Measurements from ENCODE around the gene ZNF502. TPM values are rescaled to one million over a fixed set of nuclear protein-coding genes. Genes with fewer than 3 reads are reported as not detected.
A peak's percentile ranks its signal among the peaks of the same experiment; 100 is the strongest.

ZNF502 gene
- total RNA-seq (2021) (2.6 to 3.6 TPM (median 3.4 TPM) in 3 replicates), Bru-seq, nascent RNA (percentile 77 among the genes with signal in this experiment)
- long read RNA-seq, experiment 1, partial matches to known transcripts = 0 of 12 reads
- long read RNA-seq, experiment 1, other reads (novel, unspliced or antisense) = 9 of 12 reads
- long read RNA-seq, experiment 2, partial matches to known transcripts = 2 of 3 reads
- long read RNA-seq, experiment 2, other reads (novel, unspliced or antisense) = 1 of 3 reads
- long read RNA-seq, experiment 3, partial matches to known transcripts = 0 of 7 reads
- long read RNA-seq, experiment 3, other reads (novel, unspliced or antisense) = 2 of 7 reads

GRCh38 chr3:44712455-44713075 is at the start of gene ZNF502:
ZNF502 (plus strand) TSS chr3:44712660; CDS start chr3:44720262, 7,602 bp downstream.
- POLR2A ChIA-PET = interaction anchor here (1.1 to 1.6 kb wide), 2 partner anchors 16 to 64 kb away, joined by 4 to 7 read pairs; partner anchors contain the start of genes ZNF35 and ZNF501
- H3K4me3 Mint-ChIP-seq = peak within 1 kb of the TSS; percentile 92
- H3K27ac Mint-ChIP-seq = peak within 1 kb of the TSS; percentile 62
- H3K27me3 Mint-ChIP-seq (ENCODE audit: low read depth) = peaks cover 37% of the 10 kb centered on the region
- peaks cover 77% of the 10 kb centered on the region for H3K9me3 Mint-ChIP-seq
- no peak for TF ChIP-seq EMX1 (CRISPR knock-in tag; IDR thresholded peaks at IDR 0.05)
- no peak for TF ChIP-seq ELF4 (CRISPR knock-in tag; IDR thresholded peaks at IDR 0.05; ENCODE audit: low read depth)
- TF ChIP-seq E2F4 (CRISPR knock-in tag; IDR thresholded peaks at IDR 0.05; ENCODE audit: borderline replicate concordance, low read depth) = 0 out of 2 replicates have a peak, but pooled peaks have one; percentile 49
- TF ChIP-seq IRF1 (CRISPR knock-in tag; IDR thresholded peaks at IDR 0.05) = no peak
- peak; percentile 76 for TF ChIP-seq MAX (CRISPR knock-in tag; IDR thresholded peaks at IDR 0.05)
- TF ChIP-seq ARID4B (CRISPR knock-in tag; IDR thresholded peaks at IDR 0.05; ENCODE audit: borderline replicate concordance) = 0 out of 2 replicates have a peak, but pooled peaks have one; percentile 38
- 0 out of 2 replicates have a peak, but pooled peaks have one; percentile 41 for TF ChIP-seq AFF4 (CRISPR knock-in tag; IDR thresholded peaks at IDR 0.05; ENCODE audit: borderline replicate concordance)
- peak; percentile 95 for TF ChIP-seq CREM (CRISPR knock-in tag; IDR thresholded peaks at IDR 0.05)
- H3K36me3 Mint-ChIP-seq = peaks cover 29% of the 10 kb centered on the region
- H3K4me1 Mint-ChIP-seq = no peaks in the 10 kb centered on the region
- CTCF ChIA-PET = interaction anchor here (0.7 to 1.0 kb wide), 2 partner anchors 9 to 17 kb away, joined by 3 to 9 read pairs; partner anchors contain the start of gene ZNF501
- peak; percentile 79 for DNase-seq (ENCODE audit: low spot score)
- ATAC-seq = peak; percentile 97

GRCh38 chr3:44665173-44665572 is 47.3 kb upstream of the ZNF502 start:
- Mint-ChIP-seq H3K4me1 (no peaks in the 10 kb centered on the region), H3K27me3 (ENCODE audit: low read depth) (no peaks in the 10 kb centered on the region), H3K4me3 (no peak overlapping the region), H3K9me3 (peaks cover 7% of the 10 kb centered on the region), H3K36me3 (peaks cover 13% of the 10 kb centered on the region), H3K27ac (no peak overlapping the region)
- ATAC-seq (no peak), DNase-seq (ENCODE audit: low spot score) (no peak)
- POLR2A ChIA-PET = interaction anchor here (0.6 kb wide), 1 partner anchor 147 kb away, joined by 10 read pairs; no protein-coding TSS in a partner anchor
- CTCF ChIA-PET = no interaction called here
- TF ChIP-seq ZNF281 (CRISPR knock-in tag; IDR thresholded peaks at IDR 0.05) = no peak
- no peak for TF ChIP-seq MYBL2 (CRISPR knock-in tag; IDR thresholded peaks at IDR 0.05)
- no peak for TF ChIP-seq AFF4 (CRISPR knock-in tag; IDR thresholded peaks at IDR 0.05; ENCODE audit: borderline replicate concordance)
- TF ChIP-seq JAZF1 (CRISPR knock-in tag; IDR thresholded peaks at IDR 0.05) = no peak
- no peak for TF ChIP-seq ATF3 (CRISPR knock-in tag; conservative IDR thresholded peaks at IDR 0.05)
- TF ChIP-seq SMAD3 (CRISPR knock-in tag; IDR thresholded peaks at IDR 0.05; ENCODE audit: borderline replicate concordance) = no peak

Data from WTC11 (cell line).